ENCODE results near the gene AMER2. TPM values are rescaled to one million over a fixed set of nuclear protein-coding genes. Genes with fewer than 3 reads are reported as not detected.

Gene AMER2
- total and polyA plus RNA-seq, 4 experiments from 2014 or later, result not detected

DNA sequence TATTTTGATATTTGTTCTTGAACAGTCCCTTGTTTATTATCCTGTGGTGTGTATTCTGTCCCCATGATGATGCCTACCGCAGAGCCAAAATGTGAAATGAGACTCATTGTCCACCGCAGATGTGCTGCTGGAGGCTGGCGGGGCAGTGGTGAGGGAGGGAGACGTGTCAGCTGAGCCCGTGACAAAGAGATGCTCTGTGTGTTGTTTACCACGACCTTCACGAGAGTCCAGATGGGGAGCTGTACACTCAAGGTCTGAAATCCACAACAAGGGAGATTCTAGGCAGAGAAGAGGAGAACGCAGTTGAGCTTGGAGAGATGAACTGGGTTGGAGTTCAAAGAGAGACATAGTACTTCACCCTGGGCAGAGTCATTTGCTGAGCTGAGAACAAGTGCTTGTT lies 20.8 kb upstream of the AMER2 start:
- no peaks in the 10 kb centered on the region for H3K4me1 ChIP-seq (ENCODE audit: insufficient read depth, low read length)
- H3K36me3 ChIP-seq (ENCODE audit: insufficient read depth, low read length), result no peaks in the 10 kb centered on the region
- H3K9me3 Mint-ChIP-seq, result no peaks in the 10 kb centered on the region
- no peak overlapping the region for H3K27ac Mint-ChIP-seq
- H3K27me3 ChIP-seq (ENCODE audit: insufficient read depth, low read length), result no peaks in the 10 kb centered on the region
- H3K36me3 Mint-ChIP-seq, result no peaks in the 10 kb centered on the region
- no peak overlapping the region for H3K4me3 Mint-ChIP-seq
- no peak for DNase-seq
- peaks cover 31 to 42% of the 10 kb centered on the region in 2 donors for H3K27me3 Mint-ChIP-seq
- intact Hi-C loops (cut with micrococcal nuclease), result no loop called here
- H3K4me1 Mint-ChIP-seq, result no peaks in the 10 kb centered on the region
- ChIA-PET POLR2A (ENCODE audit: partially characterized antibody) (no interaction called here), CTCF (ENCODE audit: partially characterized antibody) (no interaction called here)
- H3K9me3 ChIP-seq (ENCODE audit: control insufficient read depth in 1 of 2, low read length in 2 of 2), result no peaks in the 10 kb centered on the region
- no peak overlapping the region for H3K27ac ChIP-seq (ENCODE audit: low read depth, low read length)
- H3K4me3 ChIP-seq (ENCODE audit: low read length in 2 of 2), result no peak overlapping the region

DNA sequence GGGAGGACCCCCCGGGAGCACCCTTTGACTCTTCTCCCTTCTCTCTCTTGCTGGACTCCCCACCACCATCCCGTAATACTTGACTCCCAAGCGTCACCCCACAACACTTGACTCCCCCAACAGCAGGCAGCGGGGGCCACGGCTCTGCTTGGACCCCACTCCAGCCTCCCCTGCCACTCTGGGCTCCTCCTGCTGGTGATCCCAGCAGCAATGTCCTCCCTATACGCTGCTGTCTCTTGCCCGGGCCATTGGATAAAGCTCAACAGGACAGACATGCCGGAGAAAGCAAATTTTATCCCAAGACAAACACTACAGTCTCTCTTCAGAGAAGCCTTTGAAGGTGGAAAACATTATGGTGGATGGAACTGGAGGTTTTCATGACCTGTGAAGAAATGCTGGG lies 20.4 kb upstream of the AMER2 start:
- Histone ChIP-seq H3K4me1 (ENCODE audit: insufficient read depth, low read length) (no peaks in the 10 kb centered on the region), H3K36me3 (ENCODE audit: insufficient read depth, low read length) (no peaks in the 10 kb centered on the region), H3K27ac (ENCODE audit: low read depth, low read length) (no peak overlapping the region), H3K4me3 (ENCODE audit: low read length in 2 of 2) (no peak overlapping the region), H3K27me3 (ENCODE audit: insufficient read depth, low read length) (no peaks in the 10 kb centered on the region), H3K9me3 (ENCODE audit: control insufficient read depth in 1 of 2, low read length in 2 of 2) (no peaks in the 10 kb centered on the region)
- CTCF ChIA-PET (ENCODE audit: partially characterized antibody), result no interaction called here
- Mint-ChIP-seq H3K27me3 (peaks cover 32 to 43% of the 10 kb centered on the region in 2 donors), H3K27ac (no peak overlapping the region), H3K36me3 (no peaks in the 10 kb centered on the region), H3K9me3 (no peaks in the 10 kb centered on the region), H3K4me1 (no peaks in the 10 kb centered on the region), H3K4me3 (no peak overlapping the region)
- POLR2A ChIA-PET (ENCODE audit: partially characterized antibody), result no interaction called here
- DNase-seq, result no peak
- intact Hi-C loops (cut with micrococcal nuclease), result no loop called here

DNA sequence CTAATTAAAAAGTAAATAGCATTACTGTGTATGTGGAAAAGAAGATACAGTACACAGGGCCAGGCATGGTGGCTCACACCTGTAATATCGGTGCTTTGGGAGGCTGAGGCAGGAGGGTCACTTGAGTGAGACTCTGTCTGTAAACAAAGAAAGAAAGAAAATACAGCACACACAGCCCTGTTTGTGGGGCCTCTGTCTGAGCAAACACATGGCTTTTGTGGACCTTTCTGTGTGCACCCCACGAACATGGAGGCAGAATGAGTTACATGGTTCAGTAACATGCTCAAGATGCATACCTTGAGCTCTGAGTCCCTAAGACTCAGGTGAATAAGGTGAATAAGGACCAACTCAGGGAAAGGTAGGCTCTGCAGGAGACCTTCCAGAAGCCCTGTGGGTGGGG lies 20.0 kb upstream of the AMER2 start:
- no peaks in the 10 kb centered on the region for H3K27me3 ChIP-seq (ENCODE audit: insufficient read depth, low read length)
- Mint-ChIP-seq H3K27me3 (peaks cover 32 to 43% of the 10 kb centered on the region in 2 donors), H3K27ac (no peak overlapping the region), H3K4me1 (no peaks in the 10 kb centered on the region), H3K9me3 (no peaks in the 10 kb centered on the region), H3K36me3 (no peaks in the 10 kb centered on the region), H3K4me3 (no peak overlapping the region)
- POLR2A ChIA-PET (ENCODE audit: partially characterized antibody), result no interaction called here
- no peak for DNase-seq
- H3K36me3 ChIP-seq (ENCODE audit: insufficient read depth, low read length), result no peaks in the 10 kb centered on the region
- CTCF ChIA-PET (ENCODE audit: partially characterized antibody), result no interaction called here
- H3K4me3 ChIP-seq (ENCODE audit: low read length in 2 of 2), result no peak overlapping the region
- H3K4me1 ChIP-seq (ENCODE audit: insufficient read depth, low read length), result no peaks in the 10 kb centered on the region
- intact Hi-C loops (cut with micrococcal nuclease), result no loop called here
- H3K9me3 ChIP-seq (ENCODE audit: control insufficient read depth in 1 of 2, low read length in 2 of 2), result no peaks in the 10 kb centered on the region
- H3K27ac ChIP-seq (ENCODE audit: low read depth, low read length), result no peak overlapping the region

DNA sequence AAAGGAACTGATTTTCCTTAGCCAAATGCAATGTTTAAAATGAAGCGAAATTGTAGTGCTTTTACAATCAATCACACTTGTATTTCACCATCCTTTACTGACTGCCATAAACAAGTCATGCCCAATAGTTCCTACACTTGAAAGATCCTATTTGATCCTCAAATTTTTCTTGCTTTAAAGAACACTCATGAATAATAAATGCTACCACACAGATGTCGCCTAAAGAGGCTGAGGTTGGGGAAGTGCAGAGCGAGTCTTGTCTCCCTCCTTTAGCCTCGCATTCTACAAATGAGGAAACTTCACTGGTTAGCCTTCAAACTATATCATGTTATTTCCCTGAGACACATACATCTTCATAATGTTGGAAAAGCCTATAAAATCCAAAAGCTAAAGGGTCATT lies 18.7 kb upstream of the AMER2 start:
- H3K27ac ChIP-seq (ENCODE audit: low read depth, low read length), result no peak overlapping the region
- Mint-ChIP-seq H3K27me3 (peaks cover 36 to 44% of the 10 kb centered on the region in 2 donors), H3K4me1 (no peaks in the 10 kb centered on the region), H3K9me3 (no peaks in the 10 kb centered on the region), H3K36me3 (no peaks in the 10 kb centered on the region), H3K4me3 (no peak overlapping the region), H3K27ac (no peak overlapping the region)
- DNase-seq, result no peak
- no peaks in the 10 kb centered on the region for H3K4me1 ChIP-seq (ENCODE audit: insufficient read depth, low read length)
- intact Hi-C loops (cut with micrococcal nuclease), result no loop called here
- no peaks in the 10 kb centered on the region for H3K36me3 ChIP-seq (ENCODE audit: insufficient read depth, low read length)
- ChIA-PET CTCF (ENCODE audit: partially characterized antibody) (no interaction called here), POLR2A (ENCODE audit: partially characterized antibody) (no interaction called here)
- no peaks in the 10 kb centered on the region for H3K9me3 ChIP-seq (ENCODE audit: control insufficient read depth in 1 of 2, low read length in 2 of 2)
- no peaks in the 10 kb centered on the region for H3K27me3 ChIP-seq (ENCODE audit: insufficient read depth, low read length)
- H3K4me3 ChIP-seq (ENCODE audit: low read length in 2 of 2), result no peak overlapping the region

DNA sequence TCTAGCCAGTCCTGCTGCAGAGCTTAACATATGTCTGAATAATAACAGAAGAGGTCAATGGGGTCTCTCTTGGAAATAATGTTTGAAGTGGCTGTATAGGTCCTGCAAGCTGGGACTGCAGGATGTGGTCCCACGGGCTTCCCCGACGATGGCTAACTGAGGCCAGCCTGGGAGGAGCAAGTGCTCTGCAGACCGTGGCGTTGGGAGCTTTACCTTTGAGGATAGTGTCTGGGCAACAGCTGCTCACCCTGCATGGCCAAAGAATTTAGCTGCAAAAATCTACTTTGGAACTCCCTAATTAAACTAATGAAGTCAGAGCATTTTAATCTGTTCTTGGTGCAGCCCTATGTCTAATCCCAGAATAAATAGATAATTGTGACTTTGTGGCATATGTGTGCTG lies 18.2 kb upstream of the AMER2 start:
- CTCF ChIA-PET (ENCODE audit: partially characterized antibody), result no interaction called here
- H3K9me3 Mint-ChIP-seq, result no peaks in the 10 kb centered on the region
- POLR2A ChIA-PET (ENCODE audit: partially characterized antibody), result no interaction called here
- no peaks in the 10 kb centered on the region for H3K4me1 Mint-ChIP-seq
- H3K27ac Mint-ChIP-seq, result no peak overlapping the region
- H3K4me3 Mint-ChIP-seq, result no peak overlapping the region
- Histone ChIP-seq H3K27ac (ENCODE audit: low read depth, low read length) (no peak overlapping the region), H3K4me1 (ENCODE audit: insufficient read depth, low read length) (no peaks in the 10 kb centered on the region), H3K36me3 (ENCODE audit: insufficient read depth, low read length) (no peaks in the 10 kb centered on the region), H3K9me3 (ENCODE audit: control insufficient read depth in 1 of 2, low read length in 2 of 2) (no peaks in the 10 kb centered on the region), H3K4me3 (ENCODE audit: low read length in 2 of 2) (no peak overlapping the region), H3K27me3 (ENCODE audit: insufficient read depth, low read length) (no peaks in the 10 kb centered on the region)
- peaks cover 36 to 43% of the 10 kb centered on the region in 2 donors for H3K27me3 Mint-ChIP-seq
- intact Hi-C loops (cut with micrococcal nuclease), result no loop called here
- no peak for DNase-seq
- H3K36me3 Mint-ChIP-seq, result no peaks in the 10 kb centered on the region

DNA sequence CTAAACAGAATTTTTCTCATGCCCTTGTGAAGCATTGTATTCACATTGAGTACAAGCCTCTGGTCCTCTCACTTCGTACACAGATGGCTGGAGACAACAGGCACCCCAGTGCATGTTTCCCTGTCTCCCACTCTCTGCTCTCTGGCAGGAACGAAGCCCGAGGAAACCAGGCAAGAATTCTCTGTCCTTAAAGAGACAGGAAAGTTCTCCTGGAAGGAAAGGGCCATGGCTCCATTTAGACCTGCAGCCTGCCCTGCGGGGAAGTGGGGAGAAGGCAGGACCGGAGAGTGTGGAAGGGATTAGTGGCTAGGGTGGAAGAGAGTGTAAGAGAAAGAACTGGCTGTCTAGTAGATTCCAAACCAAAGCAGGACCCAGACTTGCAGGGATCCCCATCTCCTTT lies 15.5 kb upstream of the AMER2 start:
- no peaks in the 10 kb centered on the region for H3K4me1 Mint-ChIP-seq
- H3K4me3 Mint-ChIP-seq, result no peak overlapping the region
- peaks cover 34 to 53% of the 10 kb centered on the region in 2 donors for H3K27me3 Mint-ChIP-seq
- no peak overlapping the region for H3K27ac Mint-ChIP-seq
- CTCF ChIA-PET (ENCODE audit: partially characterized antibody), result no interaction called here
- no peak overlapping the region for H3K27ac ChIP-seq (ENCODE audit: low read depth, low read length)
- H3K4me3 ChIP-seq (ENCODE audit: low read length in 2 of 2), result no peak overlapping the region
- H3K9me3 Mint-ChIP-seq, result peaks cover 0 to 7% (median 0%) of the 10 kb centered on the region in 8 donors
- POLR2A ChIA-PET (ENCODE audit: partially characterized antibody), result no interaction called here
- H3K36me3 Mint-ChIP-seq, result no peaks in the 10 kb centered on the region
- intact Hi-C loops (cut with micrococcal nuclease), result no loop called here
- DNase-seq, result no peak
- H3K4me1 ChIP-seq (ENCODE audit: insufficient read depth, low read length), result no peaks in the 10 kb centered on the region
- H3K36me3 ChIP-seq (ENCODE audit: insufficient read depth, low read length), result no peaks in the 10 kb centered on the region
- H3K9me3 ChIP-seq (ENCODE audit: control insufficient read depth in 1 of 2, low read length in 2 of 2), result no peaks in the 10 kb centered on the region
- no peaks in the 10 kb centered on the region for H3K27me3 ChIP-seq (ENCODE audit: insufficient read depth, low read length)

DNA sequence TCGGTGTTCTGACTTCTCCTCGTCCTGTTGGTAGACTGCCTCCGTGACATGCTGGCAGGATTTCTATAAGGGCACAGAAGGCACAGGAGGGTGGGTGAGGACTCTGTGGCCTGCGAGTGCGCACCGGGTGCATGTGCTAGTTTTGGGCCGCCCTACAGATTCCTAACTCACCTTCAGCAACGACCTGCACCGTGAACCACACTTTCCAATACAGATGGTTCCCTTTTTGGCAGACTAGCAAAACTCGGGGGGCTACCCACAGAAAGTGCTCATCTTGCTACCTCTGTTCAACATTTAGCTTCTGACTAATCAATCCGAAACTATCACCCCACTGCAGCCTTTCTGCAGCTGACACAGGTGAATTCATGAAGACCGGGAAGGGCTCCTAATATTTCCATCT lies 14.1 kb upstream of the AMER2 start:
- no peak overlapping the region for H3K4me3 ChIP-seq (ENCODE audit: low read length in 2 of 2)
- no peaks in the 10 kb centered on the region for H3K4me1 Mint-ChIP-seq
- no peak overlapping the region for H3K27ac ChIP-seq (ENCODE audit: low read depth, low read length)
- ChIA-PET POLR2A (ENCODE audit: partially characterized antibody) (no interaction called here), CTCF (ENCODE audit: partially characterized antibody) (no interaction called here)
- no peaks in the 10 kb centered on the region for H3K4me1 ChIP-seq (ENCODE audit: insufficient read depth, low read length)
- H3K27ac Mint-ChIP-seq, result no peak overlapping the region
- intact Hi-C loops (cut with micrococcal nuclease), result no loop called here
- H3K4me3 Mint-ChIP-seq, result no peak overlapping the region
- no peaks in the 10 kb centered on the region for H3K9me3 ChIP-seq (ENCODE audit: control insufficient read depth in 1 of 2, low read length in 2 of 2)
- H3K36me3 ChIP-seq (ENCODE audit: insufficient read depth, low read length), result no peaks in the 10 kb centered on the region
- H3K9me3 Mint-ChIP-seq, result peaks cover 0 to 7% (median 0%) of the 10 kb centered on the region in 8 donors
- DNase-seq, result no peak
- H3K27me3 Mint-ChIP-seq, result peaks cover 37 to 58% of the 10 kb centered on the region in 2 donors
- H3K36me3 Mint-ChIP-seq, result no peaks in the 10 kb centered on the region
- H3K27me3 ChIP-seq (ENCODE audit: insufficient read depth, low read length), result no peaks in the 10 kb centered on the region

DNA sequence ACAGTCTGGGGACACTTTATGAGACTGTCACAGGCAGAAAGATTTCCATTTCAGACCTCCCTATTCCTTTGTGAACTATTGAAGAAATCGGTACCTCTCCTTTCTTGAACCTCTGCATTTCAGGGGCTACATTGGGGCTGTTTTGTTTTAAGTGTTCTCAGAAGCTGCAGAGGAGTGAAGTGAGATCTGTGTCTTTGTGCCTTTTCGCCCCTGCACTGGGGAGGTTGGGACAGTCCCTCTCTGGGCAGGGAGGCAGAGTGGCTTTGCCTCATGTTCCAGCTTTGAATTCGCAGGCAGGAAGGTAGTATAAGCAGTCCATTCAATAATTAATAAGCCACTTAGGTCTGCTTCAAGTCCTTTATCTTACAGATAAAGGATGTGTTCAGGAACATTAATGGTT lies 9.5 kb upstream of the AMER2 start:
- peaks cover 29 to 50% of the 10 kb centered on the region in 2 donors for H3K27me3 Mint-ChIP-seq
- ChIA-PET POLR2A (ENCODE audit: partially characterized antibody) (no interaction called here), CTCF (ENCODE audit: partially characterized antibody) (no interaction called here)

More for the DNA sequence above, 9.5 kb upstream of the AMER2 start:
- Histone ChIP-seq H3K27me3 (ENCODE audit: insufficient read depth, low read length) (no peaks in the 10 kb centered on the region), H3K4me1 (ENCODE audit: insufficient read depth, low read length) (no peaks in the 10 kb centered on the region), H3K4me3 (ENCODE audit: low read length in 2 of 2) (no peak overlapping the region), H3K27ac (ENCODE audit: low read depth, low read length) (no peak overlapping the region), H3K9me3 (ENCODE audit: control insufficient read depth in 1 of 2, low read length in 2 of 2) (no peaks in the 10 kb centered on the region), H3K36me3 (ENCODE audit: insufficient read depth, low read length) (no peaks in the 10 kb centered on the region)
- Mint-ChIP-seq H3K9me3 (peaks cover 0 to 17% (median 2%) of the 10 kb centered on the region in 8 donors), H3K27ac (no peak overlapping the region), H3K4me3 (no peak overlapping the region), H3K36me3 (no peaks in the 10 kb centered on the region), H3K4me1 (no peaks in the 10 kb centered on the region)
- no peak for DNase-seq
- intact Hi-C loops (cut with micrococcal nuclease), result no loop called here

Data from CD4-positive, alpha-beta memory T cell (primary cell).